ENCODE measurements around the gene PDX1.

DNA sequence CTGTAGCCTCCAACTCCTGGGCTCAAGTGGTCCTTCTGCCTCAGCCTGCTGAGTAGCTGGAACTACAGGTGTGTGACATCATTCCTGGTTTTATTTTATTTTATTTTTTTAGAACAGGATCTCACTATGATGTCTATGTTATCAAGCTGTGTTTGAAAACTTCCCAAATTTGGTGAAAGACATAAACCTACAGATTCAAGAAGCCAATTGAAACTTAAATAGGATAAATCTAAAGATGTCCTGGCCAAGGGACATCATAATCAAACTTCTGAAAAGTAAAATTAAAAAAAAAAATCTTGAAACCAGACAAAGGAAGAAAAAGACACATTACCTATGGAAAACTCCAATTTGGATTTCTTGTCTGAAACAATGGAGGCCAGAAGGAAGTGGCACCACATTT is 23.1 kb upstream of the PDX1 start:
- TF ChIP-seq, protein P1, sequence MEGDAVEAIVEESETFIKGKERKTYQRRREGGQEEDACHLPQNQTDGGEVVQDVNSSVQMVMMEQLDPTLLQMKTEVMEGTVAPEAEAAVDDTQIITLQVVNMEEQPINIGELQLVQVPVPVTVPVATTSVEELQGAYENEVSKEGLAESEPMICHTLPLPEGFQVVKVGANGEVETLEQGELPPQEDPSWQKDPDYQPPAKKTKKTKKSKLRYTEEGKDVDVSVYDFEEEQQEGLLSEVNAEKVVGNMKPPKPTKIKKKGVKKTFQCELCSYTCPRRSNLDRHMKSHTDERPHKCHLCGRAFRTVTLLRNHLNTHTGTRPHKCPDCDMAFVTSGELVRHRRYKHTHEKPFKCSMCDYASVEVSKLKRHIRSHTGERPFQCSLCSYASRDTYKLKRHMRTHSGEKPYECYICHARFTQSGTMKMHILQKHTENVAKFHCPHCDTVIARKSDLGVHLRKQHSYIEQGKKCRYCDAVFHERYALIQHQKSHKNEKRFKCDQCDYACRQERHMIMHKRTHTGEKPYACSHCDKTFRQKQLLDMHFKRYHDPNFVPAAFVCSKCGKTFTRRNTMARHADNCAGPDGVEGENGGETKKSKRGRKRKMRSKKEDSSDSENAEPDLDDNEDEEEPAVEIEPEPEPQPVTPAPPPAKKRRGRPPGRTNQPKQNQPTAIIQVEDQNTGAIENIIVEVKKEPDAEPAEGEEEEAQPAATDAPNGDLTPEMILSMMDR (IDR thresholded peaks at IDR 0.05 in 8 of 11, conservative IDR thresholded peaks at IDR 0.05 in 3 of 11) = no peak
- TF ChIP-seq POLR2AphosphoS5 (IDR thresholded peaks at IDR 0.05) (no peak), POLR2A (IDR thresholded peaks at IDR 0.05) (no peak)

Measured in spleen (tissue), 7 donors.